HL-60 (cell line): ENCODE measurements around the gene EEF1A2.

ENCODE experiments used
- DNase-seq, 2 experiments: peaks; one replicate each; pipeline ENCODE4 v3.0.0-alpha.2; 2010 to 2020; ENCODE audit warnings: low read depth in 1 of 2, low spot score in 1 of 2
- H3K27ac ChIP-seq: fragments of 250-450 bp; sonication (Bioruptor Pico); replicated peaks from 2 replicates; pipeline ENCODE4 v1.5.1; 2020; ENCODE audit warnings: mild to moderate bottlenecking, moderate library complexity
- H3K27me3 ChIP-seq: fragments of 250-450 bp; sonication (Bioruptor Pico); 2 replicates; pipeline ENCODE4 v1.5.1; 2021; ENCODE audit warnings: mild to moderate bottlenecking, moderate library complexity; ENCODE audit not compliant: insufficient read depth, poor library complexity, severe bottlenecking
- H3K4me3 ChIP-seq: replicated peaks from 2 replicates; pipeline ENCODE4 v1.5.1; 2011; ENCODE audit warnings: mild to moderate bottlenecking, control low read depth, low read length; ENCODE audit not compliant: insufficient read depth
- CTCF ChIP-seq: IDR thresholded peaks from one replicate; pipeline ENCODE4 v1.5.1; 2011; ENCODE audit warnings: low read length, control low read depth, inconsistent platforms; ENCODE audit not compliant: insufficient read depth
- GABPA ChIP-seq: IDR thresholded peaks from 2 replicates; pipeline ENCODE4 v1.6.1; 2012; ENCODE audit warnings: low read depth
- POLR2AphosphoS5 ChIP-seq: IDR thresholded peaks from 2 replicates; pipeline ENCODE4 v1.6.1; 2012; ENCODE audit warnings: low read depth
- REST ChIP-seq: IDR thresholded peaks from 2 replicates; pipeline ENCODE4 v1.6.1; 2012; ENCODE audit warnings: low read depth; ENCODE audit not compliant: insufficient replicate concordance
- SPI1 ChIP-seq: IDR thresholded peaks from 2 replicates; pipeline ENCODE4 v1.6.1; 2012; ENCODE audit warnings: low read depth, mild to moderate bottlenecking, borderline replicate concordance

Gene EEF1A2

DNA sequence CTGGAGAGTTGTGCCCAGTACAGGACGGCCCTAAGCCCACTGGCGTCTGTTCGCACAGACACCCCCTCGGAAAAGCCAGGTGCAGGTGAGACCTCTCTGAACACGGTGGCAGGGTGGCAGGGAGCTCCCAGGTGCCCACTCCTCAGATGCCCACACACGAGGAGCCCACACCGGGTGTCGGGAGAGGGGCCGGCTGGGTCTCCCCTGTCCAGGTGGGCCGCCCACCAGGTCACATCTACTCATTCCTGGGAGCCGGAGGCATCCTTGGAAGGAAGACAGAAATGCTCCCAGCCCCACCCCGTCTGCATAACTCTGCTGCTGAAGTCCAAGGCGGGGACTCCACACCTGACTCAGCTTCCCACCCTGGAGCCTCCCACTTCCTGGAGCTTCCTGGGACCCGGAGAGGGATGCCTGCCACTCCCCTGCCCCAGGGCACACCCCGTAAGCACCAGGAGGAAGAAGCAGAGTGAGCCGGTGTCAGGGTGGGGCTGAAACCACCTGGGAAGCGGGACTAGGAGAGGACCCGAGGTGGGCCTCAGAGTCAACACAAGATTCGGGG, 46.2 kb upstream of the EEF1A2 start:
- DNase-seq: no peak
- no peak overlapping the region for H3K27ac ChIP-seq
- H3K27me3 ChIP-seq: peaks cover 60% of the 10 kb centered on the region
- H3K4me3 ChIP-seq: no peak overlapping the region
- TF ChIP-seq CTCF (no peak), GABPA (no peak), REST (no peak), SPI1 (no peak), POLR2AphosphoS5 (no peak)

DNA sequence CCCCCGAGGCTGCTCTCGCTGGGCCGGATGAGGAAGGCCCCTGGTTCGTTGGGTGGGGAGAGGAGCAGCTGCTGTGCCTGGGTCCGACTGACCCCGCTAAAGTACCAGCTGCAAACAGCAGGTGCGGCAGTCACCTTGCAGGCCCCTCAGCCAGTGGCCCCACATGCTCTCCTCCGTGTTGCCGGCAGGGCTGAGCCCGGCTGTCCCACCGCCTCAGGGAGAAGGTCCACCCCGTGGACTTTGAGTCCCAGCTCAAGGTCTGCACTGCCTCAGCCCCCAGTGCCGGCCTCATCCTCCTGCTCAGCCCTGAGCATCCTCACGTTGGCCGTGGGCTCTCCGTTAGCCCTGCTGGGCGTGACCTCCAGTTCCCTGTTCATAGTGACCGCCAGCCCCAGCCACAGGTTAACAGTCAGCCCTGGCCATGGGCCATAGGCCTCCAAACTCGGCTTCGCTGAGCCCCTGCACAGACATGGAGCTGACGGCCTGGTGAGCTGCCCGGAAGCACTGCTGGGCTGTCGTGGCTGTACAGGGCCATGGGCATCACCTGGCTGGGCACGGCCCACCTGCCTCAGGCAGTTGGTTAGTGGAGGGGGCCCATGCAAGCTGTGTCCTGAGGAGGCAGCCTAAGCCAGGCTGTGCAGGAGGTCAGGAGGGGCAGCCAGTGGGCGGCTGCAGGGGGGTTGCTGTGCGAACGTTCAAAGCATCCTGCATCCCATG, 45.5 kb upstream of the EEF1A2 start:
- peaks cover 58% of the 10 kb centered on the region for H3K27me3 ChIP-seq
- no peak for DNase-seq
- no peak overlapping the region for H3K4me3 ChIP-seq
- no peak overlapping the region for H3K27ac ChIP-seq
- TF ChIP-seq GABPA (no peak), POLR2AphosphoS5 (no peak), CTCF (no peak), SPI1 (no peak), REST (no peak)

DNA sequence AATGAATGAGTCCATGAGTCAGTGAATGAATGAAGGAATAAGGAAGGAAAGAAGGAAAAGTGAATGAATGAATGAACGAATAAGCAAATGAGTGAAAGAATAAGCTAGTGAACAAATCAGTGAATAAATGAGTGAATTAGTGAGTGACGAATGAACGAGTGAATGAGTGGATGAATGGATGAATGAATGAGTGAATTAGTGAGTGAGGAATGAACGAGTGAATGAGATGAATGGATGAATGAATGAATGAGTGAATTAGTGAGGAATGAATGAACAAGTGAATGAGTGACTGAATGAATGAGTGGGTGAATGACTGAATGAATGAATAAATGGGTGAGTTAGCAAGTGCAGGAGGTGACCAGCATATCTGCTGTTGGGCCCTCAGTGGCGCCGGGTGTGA, 44.9 kb upstream of the EEF1A2 start:
- Histone ChIP-seq H3K4me3 (no peak overlapping the region), H3K27ac (no peak overlapping the region), H3K27me3 (peaks cover 55% of the 10 kb centered on the region)
- no peak for TF ChIP-seq REST
- TF ChIP-seq CTCF: no peak
- TF ChIP-seq GABPA: no peak
- no peak for TF ChIP-seq SPI1
- TF ChIP-seq POLR2AphosphoS5: no peak
- no peak for DNase-seq
